WTC11 (cell line): Measurements from ENCODE around the gene CPVL. TPM values are rescaled to one million over a fixed set of nuclear protein-coding genes. Genes with fewer than 3 reads are reported as not detected.

ENCODE experiments used
- ATAC-seq: fragments of 200-7000 bp; cut with Tn5 transposase; 2 replicates; pipeline ENCODE4 v1.10.0; 2021; ENCODE audit warnings: mild to moderate bottlenecking, moderate library complexity
- CTCF ChIA-PET: fragments of 300-600 bp; sonication (Branson Sonifier 250); formaldehyde crosslinking; loops from one replicate; lab custom pipeline; 2021; ENCODE audit warnings: antibody characterized with exemption; lab: Charles Lee
- POLR2A ChIA-PET: fragments of 350-600 bp; sonication (Branson Sonifier 250); formaldehyde crosslinking; loops from one replicate; lab custom pipeline; 2021; ENCODE audit warnings: antibody characterized with exemption; lab: Charles Lee
- DNase-seq: peaks from one replicate; pipeline ENCODE4 v3.0.0; 2021; ENCODE audit warnings: low spot score
- H3K27ac Mint-ChIP-seq: 2 replicates; pipeline ENCODE4 v1.8.0; 2021; ENCODE audit warnings: mixed read lengths
- H3K27me3 Mint-ChIP-seq: 2 replicates; pipeline ENCODE4 v1.8.0; 2021; ENCODE audit warnings: low read depth, mild to moderate bottlenecking, moderate library complexity, mixed read lengths
- H3K36me3 Mint-ChIP-seq: 2 replicates; pipeline ENCODE4 v1.8.0; 2021; ENCODE audit warnings: mixed read lengths
- H3K4me1 Mint-ChIP-seq: 2 replicates; pipeline ENCODE4 v1.8.0; 2022; ENCODE audit warnings: mixed read lengths
- H3K4me3 Mint-ChIP-seq: 2 replicates; pipeline ENCODE4 v1.8.0; 2021; ENCODE audit warnings: mild to moderate bottlenecking, moderate library complexity, mixed read lengths
- H3K9me3 Mint-ChIP-seq: 2 replicates; pipeline ENCODE4 v1.8.0; 2021; ENCODE audit warnings: mixed read lengths
- AR ChIP-seq: fragments of 250-450 bp; sonication (Bioruptor Pico); IDR thresholded peaks from 2 replicates; pipeline ENCODE4 v1.9.0; 2021; ENCODE audit warnings: mild to moderate bottlenecking
- ELF4 ChIP-seq: sonication (generic); formaldehyde crosslinking; IDR thresholded peaks from 2 replicates; pipeline ENCODE4 v1.8.1; 2022; ENCODE audit warnings: low read depth, mild to moderate bottlenecking, moderate library complexity, missing genetic modification reagents
- FOXK1 ChIP-seq: sonication (generic); formaldehyde crosslinking; IDR thresholded peaks from 2 replicates; pipeline ENCODE4 v1.8.0; 2022; ENCODE audit warnings: mild to moderate bottlenecking, moderate library complexity, missing genetic modification reagents
- FOXP4 ChIP-seq: sonication (generic); formaldehyde crosslinking; IDR thresholded peaks from 2 replicates; pipeline ENCODE4 v1.8.0; 2022; ENCODE audit warnings: mild to moderate bottlenecking, missing genetic modification reagents
- GABPB1 ChIP-seq: sonication (generic); formaldehyde crosslinking; IDR thresholded peaks from 2 replicates; pipeline ENCODE4 v1.8.1; 2023; ENCODE audit warnings: mild to moderate bottlenecking, missing genetic modification reagents
- GTF2I ChIP-seq: fragments of 250-450 bp; sonication (Bioruptor Pico); conservative IDR thresholded peaks from 2 replicates; pipeline ENCODE4 v1.4.0; 2021; ENCODE audit warnings: mild to moderate bottlenecking
- JUN ChIP-seq: sonication (generic); formaldehyde crosslinking; IDR thresholded peaks from 2 replicates; pipeline ENCODE4 v1.8.0; 2023; ENCODE audit warnings: mild to moderate bottlenecking, missing genetic modification reagents
- MXD4 ChIP-seq: fragments of 250-450 bp; sonication (Bioruptor Pico); IDR thresholded peaks from 2 replicates; pipeline ENCODE4 v1.8.0; 2021; ENCODE audit warnings: mild to moderate bottlenecking, moderate library complexity, borderline replicate concordance
- NFATC4 ChIP-seq: fragments of 250-450 bp; sonication (Bioruptor Pico); IDR thresholded peaks from 2 replicates; pipeline ENCODE4 v1.9.0; 2021; ENCODE audit warnings: mild to moderate bottlenecking
- NFYB ChIP-seq: sonication (generic); formaldehyde crosslinking; conservative IDR thresholded peaks from 2 replicates; pipeline ENCODE4 v1.8.0; 2022; ENCODE audit warnings: low read depth, missing genetic modification reagents
- NR3C1 ChIP-seq: sonication (generic); formaldehyde crosslinking; conservative IDR thresholded peaks from 2 replicates; pipeline ENCODE4 v1.8.1; 2023; ENCODE audit warnings: low read depth, mild to moderate bottlenecking, missing genetic modification reagents
- SMAD3 ChIP-seq: sonication (generic); formaldehyde crosslinking; IDR thresholded peaks from 2 replicates; pipeline ENCODE4 v1.8.0; 2022; ENCODE audit warnings: missing genetic modification reagents, mild to moderate bottlenecking, borderline replicate concordance
- SP1 ChIP-seq: sonication (generic); formaldehyde crosslinking; conservative IDR thresholded peaks from 2 replicates; pipeline ENCODE4 v1.8.1; 2022; ENCODE audit warnings: missing genetic modification reagents
- ZBTB43 ChIP-seq: sonication (generic); formaldehyde crosslinking; IDR thresholded peaks from 2 replicates; pipeline ENCODE4 v1.8.1; 2023; ENCODE audit warnings: mild to moderate bottlenecking, missing genetic modification reagents
- ZMAT4 ChIP-seq: fragments of 250-450 bp; sonication (Bioruptor Pico); IDR thresholded peaks from 2 replicates; pipeline ENCODE4 v1.9.0; 2021; ENCODE audit warnings: mild to moderate bottlenecking
- ZNF121 ChIP-seq: sonication (generic); formaldehyde crosslinking; IDR thresholded peaks from 2 replicates; pipeline ENCODE4 v1.8.0; 2023; ENCODE audit warnings: missing genetic modification reagents
- ZNF138 ChIP-seq: sonication (generic); formaldehyde crosslinking; conservative IDR thresholded peaks from 2 replicates; pipeline ENCODE4 v1.8.1; 2022; ENCODE audit warnings: mild to moderate bottlenecking, moderate library complexity, missing genetic modification reagents
- ZNF263 ChIP-seq: sonication (generic); formaldehyde crosslinking; IDR thresholded peaks from 2 replicates; pipeline ENCODE4 v1.8.1; 2022; ENCODE audit warnings: low read depth, mild to moderate bottlenecking, moderate library complexity, missing genetic modification reagents
- ZNF396 ChIP-seq: fragments of 250-450 bp; sonication (Bioruptor Pico); IDR thresholded peaks from 2 replicates; pipeline ENCODE4 v1.8.0; 2021; ENCODE audit warnings: mild to moderate bottlenecking, moderate library complexity, borderline replicate concordance
- ZNF423 ChIP-seq: fragments of 250-450 bp; sonication (Bioruptor Pico); IDR thresholded peaks from 2 replicates; pipeline ENCODE4 v2.1.2; 2022; ENCODE audit warnings: mild to moderate bottlenecking, moderate library complexity
- total RNA-seq: library from RNA; stranded (reverse); gene quantifications from 3 replicates; pipeline ENCODE4 v1.2.3, GENCODE V29; 2021
- TF ChIP-seq, protein P1 (sequence below): fragments of 250-450 bp; sonication (Bioruptor Pico); conservative IDR thresholded peaks from 2 replicates; pipeline ENCODE4 v1.9.0; 2021; ENCODE audit warnings: mild to moderate bottlenecking
- TF ChIP-seq, protein P2 (sequence below): sonication (generic); formaldehyde crosslinking; IDR thresholded peaks from 2 replicates; pipeline ENCODE4 v1.8.0; 2022; ENCODE audit warnings: mild to moderate bottlenecking, missing genetic modification reagents
- TF ChIP-seq, protein P3 (sequence below): sonication (generic); formaldehyde crosslinking; IDR thresholded peaks from 2 replicates; pipeline ENCODE4 v1.8.1; 2022; ENCODE audit warnings: low read depth, missing genetic modification reagents, borderline replicate concordance

Gene CPVL
- total RNA-seq, 1 experiment from 2014 or later = 34.2 TPM

DNA sequence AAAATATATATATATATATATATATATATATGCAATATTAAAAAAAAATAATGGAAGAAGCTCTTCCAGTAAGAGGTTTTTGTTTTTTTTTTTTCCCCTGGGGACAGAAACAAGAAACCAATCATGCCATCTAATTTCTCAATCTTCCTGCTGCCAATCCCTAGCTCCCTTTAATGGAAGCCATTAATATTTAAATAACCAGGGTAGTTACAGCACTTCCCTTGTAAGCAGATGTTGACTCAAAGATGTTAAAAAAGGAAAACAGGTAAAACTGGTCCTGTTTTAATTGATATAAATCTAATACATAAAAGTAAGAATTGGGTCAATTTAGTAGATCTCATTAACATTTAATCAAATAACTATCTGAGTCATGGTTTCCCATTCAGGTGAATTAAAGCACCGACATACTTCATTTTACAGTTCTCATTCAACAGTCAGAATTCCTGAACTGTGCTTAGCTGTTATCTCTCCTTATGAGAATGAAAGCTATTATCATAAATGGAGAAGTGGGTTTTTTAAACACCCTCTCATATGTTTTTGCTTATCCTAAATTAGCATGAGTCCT is 22.6 kb downstream of the CPVL start (continued):
- no peak for TF ChIP-seq NFYB
- TF ChIP-seq SMAD3 (CRISPR knock-in tag) = no peak
- no peak for TF ChIP-seq SP1 (CRISPR knock-in tag)
- no peak for TF ChIP-seq ELF4 (CRISPR knock-in tag)
- no peak for TF ChIP-seq GTF2I (CRISPR knock-in tag)
- TF ChIP-seq, all 79 proteins: peak for 0

GRCh38 chr7:29122759-29123158 is 23.6 kb downstream of the CPVL start:
- ChIA-PET POLR2A (no interaction called here), CTCF (interaction anchor here (0.6 to 3.5 kb wide), 7 partner anchors 9 to 286 kb away, joined by 3 to 18 read pairs (median 11); no protein-coding TSS in a partner anchor)
- Mint-ChIP-seq H3K4me3 (no peak overlapping the region), H3K4me1 (peaks cover 36% of the 10 kb centered on the region), H3K27ac (no peak overlapping the region), H3K36me3 (peaks cover 3% of the 10 kb centered on the region; the same call in 1 of the 2 replicates), H3K27me3 (no peaks in the 10 kb centered on the region; the same call in 1 of the 2 replicates), H3K9me3 (no peaks in the 10 kb centered on the region)
- TF ChIP-seq NFATC4 (CRISPR knock-in tag) = no peak
- TF ChIP-seq FOXK1 (CRISPR knock-in tag) = no peak
- TF ChIP-seq ZNF396 = no peak
- TF ChIP-seq, protein P1, sequence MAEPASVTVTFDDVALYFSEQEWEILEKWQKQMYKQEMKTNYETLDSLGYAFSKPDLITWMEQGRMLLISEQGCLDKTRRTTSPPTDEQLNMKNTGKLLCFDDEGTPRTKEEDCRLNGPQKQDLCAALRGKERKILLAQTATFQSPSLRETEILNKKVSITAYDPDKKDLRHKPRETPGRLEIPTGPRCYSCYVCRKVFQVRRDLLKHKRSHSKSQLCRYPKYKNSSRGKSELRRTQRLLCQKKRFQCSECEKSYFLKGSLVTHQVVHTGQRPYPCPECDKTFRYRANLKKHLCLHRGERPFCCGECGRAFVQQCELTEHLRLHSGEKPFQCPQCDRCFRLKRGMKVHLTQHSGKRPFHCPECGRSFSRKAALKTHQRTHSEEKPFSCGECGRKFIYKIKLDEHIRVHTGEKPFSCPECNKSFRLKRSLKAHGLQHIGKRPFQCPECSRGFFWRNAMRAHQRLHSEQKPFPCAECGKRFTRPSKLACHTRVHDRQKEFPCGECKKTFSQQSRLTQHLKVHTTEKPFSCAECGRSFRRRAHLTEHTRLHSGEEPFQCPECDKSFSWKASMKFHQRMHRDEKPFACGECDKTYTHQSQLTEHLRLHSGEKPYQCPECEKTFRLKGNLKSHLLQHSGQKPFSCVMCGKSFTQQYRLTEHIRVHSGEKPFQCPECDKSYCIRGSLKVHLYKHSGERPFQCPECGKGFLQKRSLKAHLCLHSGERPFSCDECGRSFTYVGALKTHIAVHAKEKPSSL (CRISPR knock-in tag) = no peak
- TF ChIP-seq ZMAT4 (CRISPR knock-in tag) = no peak
- no peak for TF ChIP-seq FOXP4 (CRISPR knock-in tag)
- no peak for TF ChIP-seq JUN (CRISPR knock-in tag)
- no peak for TF ChIP-seq MXD4 (CRISPR knock-in tag)
- TF ChIP-seq, protein P2, sequence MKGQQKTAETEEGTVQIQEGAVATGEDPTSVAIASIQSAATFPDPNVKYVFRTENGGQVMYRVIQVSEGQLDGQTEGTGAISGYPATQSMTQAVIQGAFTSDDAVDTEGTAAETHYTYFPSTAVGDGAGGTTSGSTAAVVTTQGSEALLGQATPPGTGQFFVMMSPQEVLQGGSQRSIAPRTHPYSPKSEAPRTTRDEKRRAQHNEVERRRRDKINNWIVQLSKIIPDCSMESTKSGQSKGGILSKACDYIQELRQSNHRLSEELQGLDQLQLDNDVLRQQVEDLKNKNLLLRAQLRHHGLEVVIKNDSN (CRISPR knock-in tag) = no peak
- no peak for TF ChIP-seq ZBTB43
- TF ChIP-seq ZNF263 (CRISPR knock-in tag) = no peak
- TF ChIP-seq GABPB1 = no peak
- TF ChIP-seq ZNF423 (CRISPR knock-in tag) = no peak
- TF ChIP-seq, protein P3, sequence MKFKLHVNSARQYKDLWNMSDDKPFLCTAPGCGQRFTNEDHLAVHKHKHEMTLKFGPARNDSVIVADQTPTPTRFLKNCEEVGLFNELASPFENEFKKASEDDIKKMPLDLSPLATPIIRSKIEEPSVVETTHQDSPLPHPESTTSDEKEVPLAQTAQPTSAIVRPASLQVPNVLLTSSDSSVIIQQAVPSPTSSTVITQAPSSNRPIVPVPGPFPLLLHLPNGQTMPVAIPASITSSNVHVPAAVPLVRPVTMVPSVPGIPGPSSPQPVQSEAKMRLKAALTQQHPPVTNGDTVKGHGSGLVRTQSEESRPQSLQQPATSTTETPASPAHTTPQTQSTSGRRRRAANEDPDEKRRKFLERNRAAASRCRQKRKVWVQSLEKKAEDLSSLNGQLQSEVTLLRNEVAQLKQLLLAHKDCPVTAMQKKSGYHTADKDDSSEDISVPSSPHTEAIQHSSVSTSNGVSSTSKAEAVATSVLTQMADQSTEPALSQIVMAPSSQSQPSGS (CRISPR knock-in tag) = no peak
- no peak for TF ChIP-seq ZNF138
- TF ChIP-seq ZNF121 (CRISPR knock-in tag) = no peak
- no peak for TF ChIP-seq NR3C1
- no peak for TF ChIP-seq AR (CRISPR knock-in tag)
- ATAC-seq (no peak), DNase-seq (no peak)
